Epithelial cell of proximal tubule (primary cell): ENCODE results near the gene C2orf76. TPM values are rescaled to one million over a fixed set of nuclear protein-coding genes. Genes with fewer than 3 reads are reported as not detected.
A peak's percentile ranks its signal among the peaks of the same experiment; 100 is the strongest.

ENCODE experiments used
- DNase-seq: peaks from one replicate; pipeline ENCODE4 v3.0.0-alpha.2; 2011; ENCODE audit warnings: low read depth
- H3K4me3 ChIP-seq: 2 replicates; pipeline ENCODE4 v1.5.1; 2011; ENCODE audit warnings: low read depth, mild to moderate bottlenecking, low read length
- total RNA-seq: library from RNA; depleted of rRNA; stranded (reverse); fragments of >200 nt; gene quantifications from 2 replicates; pipeline ENCODE4 v1.2.3, GENCODE V29; 2015
- TF ChIP-seq, protein P1 (sequence below): conservative IDR thresholded peaks from 2 replicates; pipeline ENCODE4 v1.5.1; 2012; ENCODE audit warnings: low read depth, mild to moderate bottlenecking, low read length

C2orf76 gene
- total RNA-seq, 1 donor from 2014 or later: 9.3 TPM

DNA sequence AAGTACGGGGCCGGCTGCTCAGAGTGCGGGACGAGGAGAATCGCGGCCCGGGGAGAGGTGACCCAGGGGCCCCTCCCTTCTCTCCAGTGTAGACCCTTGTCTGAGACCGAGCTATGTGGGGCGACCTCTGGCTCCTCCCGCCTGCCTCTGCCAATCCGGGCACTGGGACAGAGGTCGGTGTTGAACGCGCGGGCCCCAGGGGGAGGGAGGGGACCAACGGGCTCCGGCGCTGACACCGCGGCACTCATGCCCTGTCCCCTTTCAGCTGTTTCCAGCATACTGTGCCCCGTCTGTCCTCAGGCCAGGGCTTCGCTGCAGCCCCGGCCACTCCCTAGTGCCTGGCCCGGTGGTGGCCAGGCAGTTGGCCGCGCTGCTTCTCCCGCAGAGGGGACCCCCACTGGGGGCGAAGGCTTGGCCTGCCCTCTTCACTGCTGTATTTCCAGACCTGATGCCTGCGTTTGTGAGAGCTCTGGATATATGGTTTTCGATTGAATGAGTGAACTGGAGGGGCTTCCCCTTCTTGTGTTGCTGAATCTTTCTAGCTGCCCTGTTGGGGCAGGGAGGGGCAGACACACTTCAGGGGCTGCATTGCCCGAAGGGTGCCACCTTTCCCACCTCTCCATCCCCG, 952 bp upstream of the C2orf76 start:
- DNase-seq: no peak
- TF ChIP-seq, protein P1, sequence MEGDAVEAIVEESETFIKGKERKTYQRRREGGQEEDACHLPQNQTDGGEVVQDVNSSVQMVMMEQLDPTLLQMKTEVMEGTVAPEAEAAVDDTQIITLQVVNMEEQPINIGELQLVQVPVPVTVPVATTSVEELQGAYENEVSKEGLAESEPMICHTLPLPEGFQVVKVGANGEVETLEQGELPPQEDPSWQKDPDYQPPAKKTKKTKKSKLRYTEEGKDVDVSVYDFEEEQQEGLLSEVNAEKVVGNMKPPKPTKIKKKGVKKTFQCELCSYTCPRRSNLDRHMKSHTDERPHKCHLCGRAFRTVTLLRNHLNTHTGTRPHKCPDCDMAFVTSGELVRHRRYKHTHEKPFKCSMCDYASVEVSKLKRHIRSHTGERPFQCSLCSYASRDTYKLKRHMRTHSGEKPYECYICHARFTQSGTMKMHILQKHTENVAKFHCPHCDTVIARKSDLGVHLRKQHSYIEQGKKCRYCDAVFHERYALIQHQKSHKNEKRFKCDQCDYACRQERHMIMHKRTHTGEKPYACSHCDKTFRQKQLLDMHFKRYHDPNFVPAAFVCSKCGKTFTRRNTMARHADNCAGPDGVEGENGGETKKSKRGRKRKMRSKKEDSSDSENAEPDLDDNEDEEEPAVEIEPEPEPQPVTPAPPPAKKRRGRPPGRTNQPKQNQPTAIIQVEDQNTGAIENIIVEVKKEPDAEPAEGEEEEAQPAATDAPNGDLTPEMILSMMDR: no peak
- peak overlapping the region; percentile 84 for H3K4me3 ChIP-seq

DNA sequence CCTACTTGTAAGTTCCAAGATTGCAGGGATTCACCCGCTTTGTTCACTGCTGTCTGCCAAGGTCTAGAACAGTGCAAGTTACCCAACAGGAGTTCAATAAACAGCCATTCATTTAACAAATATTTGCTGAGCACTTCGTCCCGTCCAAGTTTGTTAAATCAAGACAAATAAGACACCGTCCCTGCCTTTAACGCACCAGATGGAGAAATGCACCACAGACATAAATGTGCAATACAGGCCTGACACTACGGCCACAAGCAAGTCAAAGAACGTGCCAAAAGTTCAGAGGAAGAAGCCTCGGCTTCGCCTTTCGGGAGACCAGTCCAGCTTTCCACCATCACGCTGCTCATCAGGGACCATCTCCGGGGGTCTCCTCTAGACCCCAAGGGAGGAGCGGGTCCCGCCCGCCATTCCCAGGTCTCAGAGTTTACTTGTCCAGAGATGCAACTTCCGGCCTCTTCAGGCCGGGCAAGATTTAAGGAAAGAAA, 429 bp downstream of the C2orf76 start:
- TF ChIP-seq, protein P1: no peak

DNA sequence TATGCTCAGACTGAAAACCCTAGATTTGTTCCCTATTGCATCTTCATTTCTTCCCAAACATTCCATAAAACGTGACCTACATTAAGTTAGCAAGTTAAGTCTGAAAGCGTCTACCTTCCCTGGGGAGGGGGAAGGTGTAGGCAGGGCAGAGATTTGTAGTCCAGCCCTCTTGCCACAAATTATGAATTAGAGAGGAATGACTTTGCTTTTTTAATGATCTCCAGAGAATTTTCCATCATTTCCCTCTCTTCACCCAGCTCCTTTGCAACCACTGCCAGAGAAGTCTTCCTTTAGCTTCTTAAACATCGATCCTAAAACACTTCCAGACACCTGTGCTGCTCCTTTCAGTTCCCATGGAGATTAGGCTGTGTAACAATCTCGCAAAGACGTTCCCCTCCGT, 1.2 kb downstream of the C2orf76 start:
- TF ChIP-seq, protein P1: no peak
- DNase-seq: no peak
- peak overlapping the region; percentile 84 for H3K4me3 ChIP-seq

More for the DNA sequence above, 429 bp downstream of the C2orf76 start:
- peak overlapping the region; percentile 84 for H3K4me3 ChIP-seq
- no peak for DNase-seq

DNA sequence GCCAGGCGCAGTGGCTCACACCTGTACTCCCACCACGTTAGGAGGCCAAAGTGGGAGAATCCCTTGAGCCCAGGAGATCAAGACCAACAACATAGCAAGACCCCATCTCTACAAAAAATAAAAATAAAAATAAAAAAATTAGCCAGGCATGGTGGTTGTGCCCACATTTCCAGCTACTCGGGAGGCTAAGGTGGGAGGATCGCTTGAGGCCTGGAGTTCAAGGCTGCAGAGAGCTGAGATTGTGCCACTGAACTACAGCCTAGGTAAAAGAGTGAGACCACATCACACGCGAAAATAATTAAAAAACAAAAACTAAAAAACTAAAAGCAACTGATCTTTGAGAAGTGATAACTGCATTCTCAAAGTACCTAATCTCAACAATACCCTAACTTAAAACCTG, 1.8 kb downstream of the C2orf76 start:
- peak overlapping the region; percentile 84 for H3K4me3 ChIP-seq
- no peak for DNase-seq
- TF ChIP-seq, protein P1: no peak

DNA sequence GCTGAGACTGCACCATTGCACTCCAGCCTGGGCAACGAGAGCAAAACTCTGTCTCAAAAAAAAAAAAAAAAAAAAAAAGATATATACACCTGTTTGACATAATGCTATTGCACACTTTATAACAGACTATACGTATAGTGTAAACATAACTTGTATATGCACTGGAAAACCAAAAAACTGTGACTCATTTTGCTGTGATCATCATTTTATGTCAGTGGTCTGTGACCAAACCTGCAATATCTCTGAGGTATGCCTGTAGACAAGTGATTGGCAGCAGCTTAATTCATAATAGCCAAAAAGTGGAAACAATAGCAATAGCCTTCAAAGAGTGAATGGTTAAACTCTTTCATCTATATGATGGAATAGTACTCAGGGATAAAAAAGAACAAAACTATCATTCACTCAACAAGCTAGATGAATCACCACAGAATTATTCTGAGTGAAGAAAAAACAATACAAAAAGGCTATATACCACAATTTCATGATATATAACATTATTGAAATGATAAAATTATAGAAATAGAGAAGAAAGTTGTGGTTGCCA, 6.1 kb downstream of the C2orf76 start:
- DNase-seq: no peak
- TF ChIP-seq, protein P1: no peak
- no peak overlapping the region for H3K4me3 ChIP-seq

DNA sequence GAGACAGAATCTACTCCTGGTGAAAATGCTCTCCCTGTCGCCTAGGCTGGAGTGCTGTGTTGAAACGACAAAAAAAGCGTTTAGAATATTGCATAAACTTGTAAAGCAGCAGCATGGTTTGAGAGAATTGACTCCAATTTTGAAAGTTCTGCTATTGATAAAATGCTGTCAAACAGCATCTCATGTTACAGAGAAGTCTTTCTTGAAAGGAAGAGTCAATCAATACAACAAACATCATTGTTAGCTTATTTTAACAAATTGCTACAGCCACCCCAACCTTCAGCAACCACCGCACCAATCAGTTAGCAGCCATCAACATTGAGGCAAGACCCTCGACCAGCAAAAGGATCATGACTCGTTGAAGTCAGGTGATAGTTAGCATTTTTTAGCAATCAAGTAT, 6.9 kb downstream of the C2orf76 start:
- no peak for DNase-seq
- TF ChIP-seq, protein P1: no peak
- no peak overlapping the region for H3K4me3 ChIP-seq

DNA sequence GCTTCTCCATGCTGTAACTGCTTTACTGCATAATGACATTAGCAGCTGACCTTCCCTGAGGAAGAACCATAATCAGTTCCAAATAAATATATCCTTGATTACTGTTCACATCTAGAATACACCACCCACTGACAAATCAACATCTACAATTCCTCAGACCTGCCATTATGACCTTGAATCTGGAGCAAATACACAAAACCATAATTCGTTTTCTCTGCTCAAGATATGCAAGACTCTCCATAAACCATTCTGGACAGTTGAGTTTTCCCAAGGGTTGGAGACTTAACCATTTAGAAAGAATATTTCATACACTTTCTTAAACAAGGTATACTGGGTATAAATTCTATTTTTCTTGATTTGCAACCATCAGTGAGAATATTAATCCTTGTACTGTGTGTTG, 11.8 kb downstream of the C2orf76 start:
- TF ChIP-seq, protein P1: no peak
- no peak overlapping the region for H3K4me3 ChIP-seq
- DNase-seq: no peak
